ENCODE measurements around the gene LDLRAD3. TPM values are rescaled to one million over a fixed set of nuclear protein-coding genes. Genes with fewer than 3 reads are reported as not detected.

The LDLRAD3 gene
- total and polyA plus RNA-seq, 2 experiments from 2014 or later, result 6.2 to 9.5 TPM

DNA sequence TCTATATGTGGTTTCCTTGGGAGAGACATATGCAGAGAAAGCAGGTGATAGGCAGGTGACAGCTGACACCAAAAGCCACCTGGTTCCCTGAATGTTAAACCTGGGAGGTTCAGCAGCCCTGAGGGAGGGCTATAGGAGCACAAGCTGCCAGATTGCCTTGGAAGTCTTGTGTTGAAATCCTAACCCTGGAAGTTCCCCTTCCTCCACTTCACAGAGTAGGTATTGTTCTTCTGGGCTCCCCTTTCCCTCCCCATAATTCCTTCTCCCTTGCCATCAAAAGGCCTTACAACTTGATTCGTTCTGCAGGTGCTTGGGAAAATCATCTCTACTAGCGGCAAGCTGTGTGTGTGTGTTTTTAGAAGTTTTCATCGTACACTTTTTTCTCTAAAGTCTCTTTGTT lies 5.4 kb downstream of the LDLRAD3 start:
- Histone ChIP-seq H3K27me3 (no peaks in the 10 kb centered on the region), H3K4me1 (ENCODE audit: low read depth) (no peaks in the 10 kb centered on the region), H3K36me3 (no peaks in the 10 kb centered on the region), H3K4me3 (no peak overlapping the region), H3K9me3 (ENCODE audit: low read depth) (no peaks in the 10 kb centered on the region), H3K27ac (no peak overlapping the region)
- TF ChIP-seq, protein P1, sequence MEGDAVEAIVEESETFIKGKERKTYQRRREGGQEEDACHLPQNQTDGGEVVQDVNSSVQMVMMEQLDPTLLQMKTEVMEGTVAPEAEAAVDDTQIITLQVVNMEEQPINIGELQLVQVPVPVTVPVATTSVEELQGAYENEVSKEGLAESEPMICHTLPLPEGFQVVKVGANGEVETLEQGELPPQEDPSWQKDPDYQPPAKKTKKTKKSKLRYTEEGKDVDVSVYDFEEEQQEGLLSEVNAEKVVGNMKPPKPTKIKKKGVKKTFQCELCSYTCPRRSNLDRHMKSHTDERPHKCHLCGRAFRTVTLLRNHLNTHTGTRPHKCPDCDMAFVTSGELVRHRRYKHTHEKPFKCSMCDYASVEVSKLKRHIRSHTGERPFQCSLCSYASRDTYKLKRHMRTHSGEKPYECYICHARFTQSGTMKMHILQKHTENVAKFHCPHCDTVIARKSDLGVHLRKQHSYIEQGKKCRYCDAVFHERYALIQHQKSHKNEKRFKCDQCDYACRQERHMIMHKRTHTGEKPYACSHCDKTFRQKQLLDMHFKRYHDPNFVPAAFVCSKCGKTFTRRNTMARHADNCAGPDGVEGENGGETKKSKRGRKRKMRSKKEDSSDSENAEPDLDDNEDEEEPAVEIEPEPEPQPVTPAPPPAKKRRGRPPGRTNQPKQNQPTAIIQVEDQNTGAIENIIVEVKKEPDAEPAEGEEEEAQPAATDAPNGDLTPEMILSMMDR (IDR thresholded peaks at IDR 0.05; ENCODE audit: low read depth, low read length), result no peak
- DNase-seq (ENCODE audit: low read depth in 1 of 2, low spot score in 1 of 2), result no peak

DNA sequence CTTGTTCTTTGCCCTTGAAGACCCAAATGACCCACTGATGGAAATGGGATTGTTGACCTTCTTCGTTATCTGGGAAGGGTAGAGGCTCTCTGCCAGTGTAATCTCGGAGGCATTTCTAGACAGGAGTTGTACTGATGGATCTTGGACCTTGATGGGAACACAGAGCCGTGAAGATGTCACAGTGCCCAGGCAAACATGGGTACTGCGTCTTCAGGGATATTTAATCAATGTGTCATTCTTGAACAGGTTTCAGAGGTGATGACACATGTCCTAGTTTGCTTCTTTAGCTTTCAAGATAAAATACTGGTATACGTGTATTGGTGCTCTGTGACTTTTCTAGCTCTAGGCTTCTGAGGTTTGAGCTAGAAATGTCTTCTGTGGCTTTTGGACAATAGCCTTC lies 6.2 kb downstream of the LDLRAD3 start:
- Histone ChIP-seq H3K4me1 (ENCODE audit: low read depth) (no peaks in the 10 kb centered on the region), H3K36me3 (no peaks in the 10 kb centered on the region), H3K27ac (no peak overlapping the region), H3K9me3 (ENCODE audit: low read depth) (no peaks in the 10 kb centered on the region), H3K4me3 (no peak overlapping the region), H3K27me3 (no peaks in the 10 kb centered on the region)
- DNase-seq (ENCODE audit: low read depth in 1 of 2, low spot score in 1 of 2), result no peak
- TF ChIP-seq, protein P1 (IDR thresholded peaks at IDR 0.05; ENCODE audit: low read depth, low read length), result no peak

DNA sequence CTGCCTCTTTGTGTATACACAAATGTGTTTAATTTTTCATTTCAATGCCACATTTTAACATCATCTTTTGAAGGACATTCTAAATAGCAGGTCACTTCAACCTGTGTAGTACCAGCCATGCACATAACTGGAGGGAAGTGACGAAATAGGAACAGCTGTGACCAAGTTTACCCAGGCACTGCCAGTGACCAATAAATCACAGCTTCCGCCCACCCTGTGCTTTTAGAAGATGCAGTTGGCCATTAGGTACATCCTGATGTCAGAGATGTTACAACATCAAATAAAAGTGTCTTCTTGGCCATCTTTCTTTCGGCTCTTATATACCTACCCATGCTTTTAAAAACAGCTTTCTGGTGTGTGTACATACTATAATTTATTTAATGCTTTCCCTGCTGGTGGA lies 7.8 kb downstream of the LDLRAD3 start:
- Histone ChIP-seq H3K9me3 (ENCODE audit: low read depth) (no peaks in the 10 kb centered on the region), H3K4me3 (no peak overlapping the region), H3K4me1 (ENCODE audit: low read depth) (no peaks in the 10 kb centered on the region), H3K27ac (no peak overlapping the region), H3K27me3 (no peaks in the 10 kb centered on the region), H3K36me3 (no peaks in the 10 kb centered on the region)
- DNase-seq (ENCODE audit: low read depth in 1 of 2, low spot score in 1 of 2), result no peak
- TF ChIP-seq, protein P1 (IDR thresholded peaks at IDR 0.05; ENCODE audit: low read depth, low read length), result no peak

DNA sequence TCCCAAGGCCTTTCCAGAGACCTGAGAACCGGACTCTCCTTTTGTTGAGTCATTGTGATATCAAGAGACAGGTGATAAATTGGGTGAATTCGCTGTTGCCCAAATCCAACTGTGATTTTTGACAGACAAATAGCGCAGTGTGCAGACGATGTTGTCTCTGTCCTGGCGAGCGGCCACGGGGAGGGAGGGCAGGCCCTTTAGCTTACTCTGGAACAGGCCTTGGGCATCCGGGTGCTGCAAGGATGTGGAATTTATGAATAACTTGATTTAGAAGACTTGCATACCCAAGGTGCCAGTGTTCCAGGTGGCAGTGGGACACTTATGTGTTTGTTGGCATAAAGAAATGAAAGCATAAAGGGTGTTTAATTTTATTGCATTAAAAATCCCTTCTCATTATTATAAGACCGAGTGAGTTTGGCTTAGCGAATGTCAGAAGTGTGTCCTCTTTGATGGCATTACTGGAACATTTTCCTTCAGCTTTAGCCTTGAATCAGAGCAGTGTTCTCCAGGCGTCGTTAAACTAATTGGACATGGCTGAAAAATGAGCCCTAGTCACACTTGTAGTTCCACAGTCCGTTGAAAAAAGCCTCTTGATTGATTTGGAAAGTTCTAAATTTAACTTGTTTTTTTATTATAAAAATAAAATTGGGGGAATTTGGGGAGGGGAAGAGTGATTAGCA lies 9.4 kb downstream of the LDLRAD3 start:
- H3K27me3 ChIP-seq, result no peaks in the 10 kb centered on the region
- H3K4me3 ChIP-seq, result no peak overlapping the region
- TF ChIP-seq, protein P1 (IDR thresholded peaks at IDR 0.05; ENCODE audit: low read depth, low read length), result no peak
- no peak for DNase-seq (ENCODE audit: low read depth in 1 of 2, low spot score in 1 of 2)
- no peaks in the 10 kb centered on the region for H3K9me3 ChIP-seq (ENCODE audit: low read depth)
- H3K27ac ChIP-seq, result no peak overlapping the region
- no peaks in the 10 kb centered on the region for H3K4me1 ChIP-seq (ENCODE audit: low read depth)
- H3K36me3 ChIP-seq, result no peaks in the 10 kb centered on the region

DNA sequence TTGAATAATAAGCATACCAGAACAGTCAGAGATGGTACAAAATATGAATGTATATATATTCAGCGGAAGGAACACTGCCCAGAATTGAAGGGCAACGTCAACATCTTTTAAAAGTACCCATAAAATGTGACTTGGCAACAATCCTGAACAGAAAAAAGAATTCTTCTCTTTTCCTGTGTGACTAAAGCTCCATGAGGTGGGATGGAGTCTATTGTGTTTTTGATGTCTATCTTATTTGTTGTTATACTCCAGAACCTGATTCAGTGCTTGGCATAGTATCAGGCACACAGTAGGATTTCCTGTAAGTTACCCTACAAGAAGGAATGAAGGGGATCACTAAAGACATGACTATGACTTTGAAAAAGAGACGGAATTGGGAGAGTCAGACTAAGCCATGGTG lies 10.3 kb downstream of the LDLRAD3 start:
- no peak for DNase-seq (ENCODE audit: low read depth in 1 of 2, low spot score in 1 of 2)
- no peaks in the 10 kb centered on the region for H3K36me3 ChIP-seq
- no peak overlapping the region for H3K4me3 ChIP-seq
- H3K4me1 ChIP-seq (ENCODE audit: low read depth), result no peaks in the 10 kb centered on the region
- H3K27ac ChIP-seq, result no peak overlapping the region
- H3K27me3 ChIP-seq, result no peaks in the 10 kb centered on the region
- TF ChIP-seq, protein P1 (IDR thresholded peaks at IDR 0.05; ENCODE audit: low read depth, low read length), result no peak
- H3K9me3 ChIP-seq (ENCODE audit: low read depth), result no peaks in the 10 kb centered on the region
